22Rv1 (cell line): ENCODE measurements around the gene WDR33.
"Not testable (repeated sequence)": the region's sequence is repeated elsewhere in the genome, so short reads cannot be mapped to it uniquely, and the experiment has no call there.

Experiments
- H3K27ac ChIP-seq: fragments of 450-650 bp; 2 replicates; pipeline ENCODE4 v1.5.1; 2017
- CTCF ChIP-seq: fragments of 450-650 bp; IDR thresholded peaks from 2 replicates; pipeline ENCODE4 v1.5.1; 2017; ENCODE audit warnings: mild to moderate bottlenecking
- ZFX ChIP-seq: fragments of 450-650 bp; IDR thresholded peaks from 2 replicates; pipeline ENCODE4 v1.6.1; 2017; ENCODE audit warnings: antibody characterized with exemption, borderline replicate concordance

The WDR33 gene

GRCh38 chr2:127770973-127771735 is 39.8 kb downstream of the WDR33 start:
- TF ChIP-seq CTCF = no peak
- TF ChIP-seq ZFX = no peak
- no peak overlapping the region for H3K27ac ChIP-seq

- H3K27ac ChIP-seq = not testable (repeated sequence)
Measured at GRCh38 chr2:127770534-127770933, 40.4 kb downstream of the WDR33 start.

- H3K27ac ChIP-seq = no peak overlapping the region
- no peak for TF ChIP-seq ZFX
Measured at GRCh38 chr2:127769587-127769986, 41.4 kb downstream of the WDR33 start.

GRCh38 chr2:127768775-127769479 is 42.0 kb downstream of the WDR33 start:
- TF ChIP-seq CTCF (no peak), ZFX (no peak)
- no peak overlapping the region for H3K27ac ChIP-seq

- no peak overlapping the region for H3K27ac ChIP-seq
- no peak for TF ChIP-seq ZFX
- TF ChIP-seq CTCF = no peak
Measured at GRCh38 chr2:127763776-127764175, 47.2 kb downstream of the WDR33 start.

GRCh38 chr2:127762846-127763245 is 48.1 kb downstream of the WDR33 start:
- TF ChIP-seq ZFX (no peak), CTCF (no peak)
- H3K27ac ChIP-seq = no peak overlapping the region

- TF ChIP-seq ZFX = no peak
- no peak overlapping the region for H3K27ac ChIP-seq
Measured at GRCh38 chr2:127762441-127762840, 48.5 kb downstream of the WDR33 start.

- TF ChIP-seq ZFX (no peak), CTCF (no peak)
- no peak overlapping the region for H3K27ac ChIP-seq
Measured at GRCh38 chr2:127759931-127760330, 51.0 kb downstream of the WDR33 start.

- H3K27ac ChIP-seq = no peak overlapping the region
- TF ChIP-seq ZFX (no peak), CTCF (no peak)
Measured at GRCh38 chr2:127754186-127754585, 56.8 kb downstream of the WDR33 start.
